NCI-H345 treated with DMSO at 0.1 percent for 48 hours (cell line): Measurements from ENCODE around the gene MTF2.
A peak's percentile ranks its signal among the peaks of the same experiment; 100 is the strongest.
"Not testable (repeated sequence)": the region's sequence is repeated elsewhere in the genome, so short reads cannot be mapped to it uniquely, and the experiment has no call there.

Experiments used
- DNase-seq: peaks from one replicate; lab custom pipeline; 2025; ENCODE audit not compliant: unreplicated experiment; lab: John Stamatoyannopoulos, UW

MTF2 gene

GRCh38 chr1:93078986-93079654 is at the start of gene MTF2:
Gene MTF2 (plus strand): TSS chr1:93079283. CDS start chr1:93079527, 244 bp downstream.
- DNase-seq = peak; percentile 94

GRCh38 chr1:93029317-93029716 is 49.8 kb upstream of the MTF2 start:
- no peak for DNase-seq

GRCh38 chr1:93030191-93030590 is 48.9 kb upstream of the MTF2 start:
- DNase-seq = not testable (repeated sequence)

GRCh38 chr1:93031711-93032110 is 47.4 kb upstream of the MTF2 start:
- DNase-seq = no peak

- no peak for DNase-seq
These were observed 46.1 kb upstream of the MTF2 start for GRCh38 chr1:93033029-93033428.

GRCh38 chr1:93033785-93034184 is 45.3 kb upstream of the MTF2 start:
- DNase-seq = no peak

- DNase-seq = no peak
These were observed 44.7 kb upstream of the MTF2 start for GRCh38 chr1:93034397-93034796.

- no peak for DNase-seq
These were observed 42.4 kb upstream of the MTF2 start for GRCh38 chr1:93036672-93037071.

- no peak for DNase-seq
These were observed 36.7 kb upstream of the MTF2 start for GRCh38 chr1:93042187-93043056.

- no peak for DNase-seq
These were observed 36.0 kb upstream of the MTF2 start for GRCh38 chr1:93043057-93043557.

- no peak for DNase-seq
These were observed 31.5 kb upstream of the MTF2 start for GRCh38 chr1:93047618-93048017.

GRCh38 chr1:93051961-93052360 is 27.1 kb upstream of the MTF2 start:
- DNase-seq = no peak

GRCh38 chr1:93056214-93056613 is 22.9 kb upstream of the MTF2 start:
- DNase-seq = no peak

GRCh38 chr1:93056649-93057048 is 22.4 kb upstream of the MTF2 start:
- DNase-seq = no peak

- peak; percentile 21 for DNase-seq
These were observed 16.9 kb upstream of the MTF2 start for GRCh38 chr1:93061895-93062792.

GRCh38 chr1:93076268-93076667 is 2.8 kb upstream of the MTF2 start:
- DNase-seq = no peak

GRCh38 chr1:93078203-93078602 is 880 bp upstream of the MTF2 start:
- DNase-seq = no peak

- DNase-seq = peak; percentile 60
These were observed 471 bp upstream of the MTF2 start for GRCh38 chr1:93078638-93078985.

- no peak for DNase-seq
These were observed 630 bp downstream of the MTF2 start for GRCh38 chr1:93079685-93080141.

- DNase-seq = peak; percentile 22
These were observed 1.2 kb downstream of the MTF2 start for GRCh38 chr1:93080179-93080823.

- DNase-seq = no peak
These were observed 2.6 kb downstream of the MTF2 start for GRCh38 chr1:93081716-93082115.
